Measurements from ENCODE around the gene FUT6. TPM values are rescaled to one million over a fixed set of nuclear protein-coding genes. Genes with fewer than 3 reads are reported as not detected.
A peak's percentile ranks its signal among the peaks of the same experiment; 100 is the strongest.

Gene FUT6
- polyA plus RNA-seq, 3 donors: not detected

GRCh38 chr19:5864725-5865486 is 25.4 kb upstream of the FUT6 start:
- Histone ChIP-seq H2AFZ (ENCODE audit: insufficient read depth, low read depth, low read length, poor library complexity, severe bottlenecking) (no peak overlapping the region), H3K4me2 (replicated peaks; ENCODE audit: extremely low read depth, low read length, poor library complexity, severe bottlenecking) (no peak overlapping the region), H3K36me3 (replicated peaks in 1 of 2; ENCODE audit: control insufficient read depth in 1 of 2, insufficient read depth in 2 of 2, low read length in 2 of 2) (no peaks in the 10 kb centered on the region), H3K4me1 (ENCODE audit: control insufficient read depth in 1 of 2, insufficient read depth in 2 of 2, low read length in 2 of 2) (no peaks in the 10 kb centered on the region), H4K20me1 (ENCODE audit: insufficient read depth, low read length) (no peaks in the 10 kb centered on the region), H3K4me3 (replicated peaks in 1 of 3; ENCODE audit: low read depth in 2 of 3, low read length in 3 of 3) (no peak overlapping the region), H3K9ac (ENCODE audit: insufficient read depth, low read length, poor library complexity, severe bottlenecking) (no peak overlapping the region), H3K27ac (ENCODE audit: low read depth in 1 of 2, low read length in 2 of 2) (no peak overlapping the region), H3K27me3 (ENCODE audit: control insufficient read depth in 2 of 2, insufficient read depth in 2 of 2, low read length in 2 of 2) (no peaks in the 10 kb centered on the region), H3K79me2 (ENCODE audit: insufficient read depth, low read length) (no peaks in the 10 kb centered on the region), H3K9me3 (replicated peaks in 1 of 2; ENCODE audit: control insufficient read depth in 1 of 2, insufficient read depth in 1 of 2, low read length in 2 of 2) (no peaks in the 10 kb centered on the region)
- Mint-ChIP-seq H3K4me3 (no peak overlapping the region), H3K36me3 (no peaks in the 10 kb centered on the region), H3K27ac (peak overlapping the region in 1 of 7 donors; percentile 46), H3K4me1 (no peaks in the 10 kb centered on the region), H3K9me3 (no peaks in the 10 kb centered on the region), H3K27me3 (ENCODE audit: low read depth in 3 of 3) (peaks cover 1 to 4% (median 2%) of the 10 kb centered on the region in 3 donors)
- intact Hi-C loops (cut with micrococcal nuclease): no loop called here
- no peak for DNase-seq
- TF ChIP-seq CTCF (IDR thresholded peaks at IDR 0.05): peak; percentile 16
- WGBS (ENCODE audit: insufficient coverage): 93% methylated on average over 13 of the region's 14 CpGs

- Mint-ChIP-seq H3K36me3 (no peaks in the 10 kb centered on the region), H3K4me1 (no peaks in the 10 kb centered on the region), H3K9me3 (peaks cover 0 to 3% (median 0%) of the 10 kb centered on the region in 7 donors), H3K27ac (peak overlapping the region in 1 of 7 donors; percentile 58), H3K27me3 (ENCODE audit: low read depth in 3 of 3) (peaks cover 1 to 4% (median 2%) of the 10 kb centered on the region in 3 donors), H3K4me3 (no peak overlapping the region)
- Histone ChIP-seq H3K27me3 (ENCODE audit: control insufficient read depth in 2 of 2, insufficient read depth in 2 of 2, low read length in 2 of 2) (no peaks in the 10 kb centered on the region), H3K79me2 (ENCODE audit: insufficient read depth, low read length) (no peaks in the 10 kb centered on the region), H3K4me2 (replicated peaks; ENCODE audit: extremely low read depth, low read length, poor library complexity, severe bottlenecking) (no peak overlapping the region), H3K9me3 (replicated peaks in 1 of 2; ENCODE audit: control insufficient read depth in 1 of 2, insufficient read depth in 1 of 2, low read length in 2 of 2) (no peaks in the 10 kb centered on the region), H3K9ac (ENCODE audit: insufficient read depth, low read length, poor library complexity, severe bottlenecking) (no peak overlapping the region), H3K4me3 (replicated peaks in 1 of 3; ENCODE audit: low read depth in 2 of 3, low read length in 3 of 3) (no peak overlapping the region), H4K20me1 (ENCODE audit: insufficient read depth, low read length) (no peaks in the 10 kb centered on the region), H2AFZ (ENCODE audit: insufficient read depth, low read depth, low read length, poor library complexity, severe bottlenecking) (no peak overlapping the region), H3K4me1 (ENCODE audit: control insufficient read depth in 1 of 2, insufficient read depth in 2 of 2, low read length in 2 of 2) (no peaks in the 10 kb centered on the region), H3K36me3 (replicated peaks in 1 of 2; ENCODE audit: control insufficient read depth in 1 of 2, insufficient read depth in 2 of 2, low read length in 2 of 2) (no peaks in the 10 kb centered on the region), H3K27ac (ENCODE audit: low read depth in 1 of 2, low read length in 2 of 2) (no peak overlapping the region)
- TF ChIP-seq CTCF (IDR thresholded peaks at IDR 0.05): no peak
- DNase-seq: no peak
- 86% methylated on average over 6 of the region's 9 CpGs for WGBS (ENCODE audit: insufficient coverage)
- intact Hi-C loops (cut with micrococcal nuclease): no loop called here
Observed at GRCh38 chr19:5864013-5864720, 24.7 kb upstream of the FUT6 start.

Data from CD14-positive monocyte (primary cell).